ENCODE measurements around the gene MFRP.

GRCh38 chr11:119305556-119306372 lies 40.7 kb downstream of the MFRP start:
- no peak for TF ChIP-seq GATA2 (IDR thresholded peaks at IDR 0.05; ENCODE audit: low read depth, low read length)
- TF ChIP-seq GATA3 (IDR thresholded peaks at IDR 0.05; ENCODE audit: low read depth, low read length): no peak
